B cell (primary cell): ENCODE results near the gene IFNA17. TPM values are rescaled to one million over a fixed set of nuclear protein-coding genes. Genes with fewer than 3 reads are reported as not detected.

Experiments
- ATAC-seq: fragments of 200-7000 bp; cut with Tn5 transposase; one replicate; pipeline ENCODE4 v1.10.0; 2021; ENCODE audit warnings: low read depth, mild to moderate bottlenecking, moderate number of reproducible peaks, moderate library complexity
- CTCF ChIA-PET: fragments of 350-600 bp; sonication (Branson Sonifier 250); formaldehyde crosslinking; loops from one replicate; lab custom pipeline; 2021; ENCODE audit warnings: antibody characterized with exemption, inconsistent platforms; lab: Charles Lee
- POLR2A ChIA-PET: fragments of 350-600 bp; sonication (Branson Sonifier 250); formaldehyde crosslinking; loops from one replicate; lab custom pipeline; 2021; ENCODE audit warnings: antibody characterized with exemption; lab: Charles Lee
- DNase-seq: peaks from one replicate; pipeline ENCODE4 v3.0.0; 2013
- H2AFZ ChIP-seq: 2 replicates; pipeline ENCODE4 v1.6.1; 2012; ENCODE audit warnings: mild to moderate bottlenecking, low read depth, low read length; ENCODE audit not compliant: insufficient read depth, poor library complexity, severe bottlenecking
- H3K27ac ChIP-seq, 2 donors: 1 replicate in 1 of 2; 2 replicates in 1 of 2; pipeline ENCODE4 v1.5.1; 2012 to 2013; ENCODE audit warnings: low read length in 2 of 2, mild to moderate bottlenecking in 2 of 2, moderate library complexity in 1 of 2
- H3K27me3 ChIP-seq, 4 experiments: fragments of 200-600 bp in 1 of 4; sonication (generic) in 1 of 4; replicated peaks in 1 of 4; 1 replicate in 2 of 4; 2 replicates in 2 of 4; pipeline versions ENCODE4 v1.6.1 to v1.7.0; 2013 to 2016; ENCODE audit warnings: low read length in 3 of 4, mild to moderate bottlenecking in 2 of 4, mixed read lengths in 1 of 4, moderate library complexity in 1 of 4; ENCODE audit not compliant: insufficient read depth in 4 of 4, control insufficient read depth in 3 of 4; ENCODE audit errors: control extremely low read depth in 1 of 4
- H3K36me3 ChIP-seq, 2 experiments: replicated peaks in 1 of 2; 1 replicate in 1 of 2; 2 replicates in 1 of 2; pipeline versions ENCODE4 v1.6.1 to v1.7.1; 2013; ENCODE audit warnings: low read length in 1 of 2; ENCODE audit not compliant: insufficient read depth in 2 of 2, control insufficient read depth in 1 of 2; ENCODE audit errors: control extremely low read depth in 1 of 2, extremely low read depth in 1 of 2
- H3K4me1 ChIP-seq, 2 donors: fragments of 200-600 bp in 1 of 2; sonication (generic) in 1 of 2; 1 replicate in 1 of 2; 2 replicates in 1 of 2; pipeline versions ENCODE4 v1.5.1 to v1.6.1; 2013 to 2017; ENCODE audit warnings: low read length in 2 of 2; ENCODE audit not compliant: control insufficient read depth in 2 of 2, insufficient read depth in 2 of 2
- H3K4me2 ChIP-seq: replicated peaks from 2 replicates; pipeline ENCODE3; 2012; ENCODE audit warnings: mild to moderate bottlenecking, low read depth, low read length; ENCODE audit not compliant: poor library complexity, severe bottlenecking
- H3K4me3 ChIP-seq, 5 experiments: fragments of 200-600 bp in 1 of 5; sonication (generic) in 1 of 5; 1 replicate in 3 of 5; 2 replicates in 2 of 5; pipeline versions ENCODE4 v1.5.1 to v1.7.0; 2011 to 2016; ENCODE audit warnings: low read length in 4 of 5, mild to moderate bottlenecking in 4 of 5, low read depth in 2 of 5, control low read depth in 1 of 5, moderate library complexity in 1 of 5; ENCODE audit not compliant: insufficient read depth in 1 of 5; ENCODE audit errors: control extremely low read depth in 1 of 5, extremely low read depth in 1 of 5
- H3K79me2 ChIP-seq: fragments of 200-600 bp; sonication (generic); one replicate; pipeline ENCODE4 v1.6.0; 2016; ENCODE audit warnings: low read length; ENCODE audit not compliant: control insufficient read depth, insufficient read depth
- H3K9ac ChIP-seq: fragments of 200-600 bp; sonication (generic); 2 replicates; pipeline ENCODE4 v1.6.1; 2017; ENCODE audit warnings: mild to moderate bottlenecking, low read length, moderate library complexity
- H3K9me3 ChIP-seq, 3 donors: one replicate each; pipeline versions ENCODE4 v1.6.1 to v1.7.1; 2013; ENCODE audit warnings: low read length in 2 of 3; ENCODE audit not compliant: control insufficient read depth in 2 of 3, insufficient read depth in 1 of 3; ENCODE audit errors: control extremely low read depth in 1 of 3
- H4K20me1 ChIP-seq: 2 replicates; pipeline ENCODE4 v1.6.0; 2012; ENCODE audit warnings: mild to moderate bottlenecking, low read length; ENCODE audit not compliant: insufficient read depth, control insufficient read depth, poor library complexity, severe bottlenecking
- H3K27ac Mint-ChIP-seq: one replicate; pipeline ENCODE4 v1.8.0; 2021; ENCODE audit warnings: mixed read lengths
- H3K27me3 Mint-ChIP-seq: one replicate; pipeline ENCODE4 v1.8.0; 2021; ENCODE audit warnings: mixed read lengths
- H3K4me1 Mint-ChIP-seq: one replicate; pipeline ENCODE4 v1.8.0; 2021; ENCODE audit warnings: mixed read lengths
- H3K4me3 Mint-ChIP-seq: one replicate; pipeline ENCODE4 v1.8.0; 2021; ENCODE audit warnings: mixed read lengths
- H3K9me3 Mint-ChIP-seq: one replicate; pipeline ENCODE4 v1.8.0; 2022; ENCODE audit warnings: mixed read lengths; ENCODE audit not compliant: insufficient read depth
- CTCF ChIP-seq: fragments of 200-600 bp; IDR thresholded peaks from one replicate; pipeline ENCODE4 v1.8.0; 2022; ENCODE audit warnings: antibody characterized with exemption, mild to moderate bottlenecking
- EZH2 ChIP-seq: IDR thresholded peaks from 2 replicates; pipeline ENCODE4 v1.6.1; 2012; ENCODE audit warnings: borderline replicate concordance, low read depth, mild to moderate bottlenecking, moderate library complexity, low read length; ENCODE audit not compliant: insufficient read depth, poor library complexity, severe bottlenecking
- WGBS: methylation state at CpG from one replicate; pipeline ENCODE4 v1.1.5; 2013; ENCODE audit warnings: missing lambda C conversion rate; ENCODE audit not compliant: insufficient coverage; 5-methylcytosine and 5-hydroxymethylcytosine counted together
- intact Hi-C: fragments of 100-400 bp; cut with micrococcal nuclease; formaldehyde crosslinking; loops from one replicate; pipeline ENCODE4 v1.10.0; 2022
- polyA minus RNA-seq: library from RNA; depleted of rRNA, polyadenylated mRNA; stranded (reverse); fragments of >200 nt; gene quantifications from 2 replicates; pipeline ENCODE4 v1.2.3, GENCODE V29; 2012
- polyA plus RNA-seq: library from polyadenylated mRNA; depleted of rRNA; stranded (reverse); fragments of >200 nt; gene quantifications from 2 replicates; pipeline ENCODE4 v1.2.3, GENCODE V29; 2012
- total RNA-seq, 2 donors: library from RNA; stranded (reverse); fragments of 120-200 nt in 1 of 2; gene quantifications; 1 replicate in 1 of 2; 2 replicates in 1 of 2; pipeline versions ENCODE4 v1.2.3 to v1.2.4, GENCODE V29; 2013 to 2022

IFNA17 gene
- total RNA-seq: not detected in 2 replicates
- not detected for total RNA-seq (2013)
- not detected in 2 replicates for polyA plus RNA-seq
- polyA minus RNA-seq: not detected in 2 replicates

GRCh38 chr9:21228122-21228521, at the start of gene IFNA17:
Gene IFNA17 (minus strand): TSS chr9:21228222. CDS start chr9:21228173, 49 bp downstream.
- H3K4me1 ChIP-seq: no peaks in the 10 kb centered on the region
- no peak for ATAC-seq
- H3K27ac ChIP-seq: no peak within 1 kb of the TSS
- no peak within 1 kb of the TSS for H3K9ac ChIP-seq
- DNase-seq: no peak
- Mint-ChIP-seq H3K4me3 (no peak within 1 kb of the TSS), H3K27ac (no peak within 1 kb of the TSS), H3K4me1 (no peaks in the 10 kb centered on the region), H3K9me3 (no peaks in the 10 kb centered on the region), H3K27me3 (peaks cover 6% of the 10 kb centered on the region)
- H3K9me3 ChIP-seq: no peaks in the 10 kb centered on the region
- H3K4me3 ChIP-seq: no peak within 1 kb of the TSS
- H3K36me3 ChIP-seq: no peaks in the 10 kb centered on the region
- CTCF ChIA-PET: no interaction called here
- intact Hi-C loops: no loop called here
- no peaks in the 10 kb centered on the region for H3K27me3 ChIP-seq
- POLR2A ChIA-PET: no interaction called here
- H3K79me2 ChIP-seq: no peaks in the 10 kb centered on the region
- H3K4me2 ChIP-seq: no peak within 1 kb of the TSS
- TF ChIP-seq EZH2: no peak
- no peak for TF ChIP-seq CTCF
- no peaks in the 10 kb centered on the region for H4K20me1 ChIP-seq
- H2AFZ ChIP-seq: no peak within 1 kb of the TSS
- WGBS: no CpG with 5 or more reads among the region's 2 CpGs

- Mint-ChIP-seq H3K9me3 (peaks cover 7% of the 10 kb centered on the region), H3K27me3 (peaks cover 27% of the 10 kb centered on the region), H3K4me3 (no peak overlapping the region), H3K4me1 (peaks cover 18% of the 10 kb centered on the region), H3K27ac (no peak overlapping the region)
- ATAC-seq: no peak
- DNase-seq: no peak
- WGBS: 20% methylated on average over 1 of the region's 2 CpGs
- TF ChIP-seq EZH2: no peak
- TF ChIP-seq CTCF: no peak
- Histone ChIP-seq H3K79me2 (no peaks in the 10 kb centered on the region), H3K4me2 (peak overlapping the region; percentile 33), H3K27me3 (no peaks in the 10 kb centered on the region), H4K20me1 (no peaks in the 10 kb centered on the region), H2AFZ (peak overlapping the region; percentile 24), H3K27ac (no peak overlapping the region), H3K4me3 (no peak overlapping the region), H3K4me1 (peaks cover 5 to 8% of the 10 kb centered on the region in 2 donors), H3K9ac (peak overlapping the region; percentile 22), H3K9me3 (no peaks in the 10 kb centered on the region), H3K36me3 (no peaks in the 10 kb centered on the region)
- CTCF ChIA-PET: no interaction called here
- POLR2A ChIA-PET: no interaction called here
- intact Hi-C loops: no loop called here
Measured at GRCh38 chr9:21268347-21268657, 40.3 kb upstream of the IFNA17 start.
